ENCODE data around the gene HSPB2.

The HSPB2 gene

DNA sequence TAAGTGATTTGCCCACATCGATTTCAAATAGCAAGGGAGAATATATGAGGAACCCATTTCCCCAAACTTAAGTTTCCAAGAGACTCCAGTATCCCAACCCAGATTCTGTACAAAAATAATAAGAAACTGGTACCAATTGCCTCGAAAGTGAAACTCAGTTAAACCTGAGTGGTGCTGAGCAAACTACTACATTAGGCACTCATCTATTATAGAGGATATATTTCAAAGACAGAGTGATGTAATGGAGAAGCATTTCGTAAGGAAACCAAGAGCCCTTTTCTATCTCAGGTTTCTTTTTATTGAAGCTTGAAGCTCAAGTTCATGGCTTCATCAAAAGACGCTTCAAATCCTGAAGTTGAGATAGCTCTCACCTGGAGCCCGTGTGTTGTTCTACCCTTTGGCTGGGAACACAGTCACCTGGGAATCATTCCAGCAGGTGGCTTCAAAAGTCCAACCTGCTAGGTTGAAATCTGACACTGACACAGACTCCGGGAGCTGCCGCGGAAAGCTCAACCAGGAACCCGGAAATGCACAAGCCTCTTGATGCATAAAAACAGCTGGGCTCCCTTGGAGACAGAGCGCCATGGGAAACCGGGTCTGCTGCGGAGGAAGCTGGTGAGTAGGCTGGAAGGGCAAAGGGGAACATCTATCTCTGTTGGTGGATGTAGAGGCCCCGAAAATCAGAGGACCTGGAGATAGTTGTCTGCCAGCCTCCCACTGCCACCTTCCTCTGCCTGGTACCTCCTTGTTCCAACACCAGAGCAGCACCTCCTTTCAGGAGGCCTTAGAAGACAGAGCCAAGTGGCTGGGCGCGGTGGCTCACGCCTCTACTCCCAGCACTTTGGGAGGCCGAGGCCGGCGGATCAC, 6.1 kb downstream of the HSPB2 start, which contains the start of gene C11orf52:
C11orf52 (plus strand) TSS at position 524 of the 867 bp plus-strand sequence; CDS start at position 584, 60 bp downstream.
- TF ChIP-seq POLR2AphosphoS5 (IDR thresholded peaks at IDR 0.05; ENCODE audit: borderline replicate concordance, low read depth, low read length) (no peak), EZH2 (IDR thresholded peaks at IDR 0.05) (no peak), FOXP2 (optimal IDR thresholded peaks at IDR 0.05; ENCODE audit: control extremely low read depth, extremely low read length, insufficient read depth) (no peak)
- Histone ChIP-seq H3K4me3 (no peak within 1 kb of the TSS), H3K9ac (ENCODE audit: insufficient read length) (peak within 1 kb of the TSS; percentile 19), H3K27ac (0 out of 2 replicates have a peak within 1 kb of the TSS, but pooled peaks have one; percentile 7), H3K36me3 (ENCODE audit: insufficient read depth, low read length) (no peaks in the 10 kb centered on the region), H3K9me3 (ENCODE audit: low read depth, low read length) (no peaks in the 10 kb centered on the region)
- DNase-seq (ENCODE audit: low read depth, low spot score): no peak

- no peak for TF ChIP-seq POLR2AphosphoS5 (IDR thresholded peaks at IDR 0.05; ENCODE audit: borderline replicate concordance, low read depth, low read length)
- no peak for TF ChIP-seq EZH2 (IDR thresholded peaks at IDR 0.05)
- no peak for TF ChIP-seq FOXP2 (optimal IDR thresholded peaks at IDR 0.05; ENCODE audit: control extremely low read depth, extremely low read length, insufficient read depth)
- no peaks in the 10 kb centered on the region for H3K9me3 ChIP-seq (ENCODE audit: low read depth, low read length)
- no peak overlapping the region for H3K4me3 ChIP-seq
- no peak for DNase-seq (ENCODE audit: low read depth, low spot score)
- H3K27ac ChIP-seq: peak overlapping the region; percentile 71; the same call in 1 of the 2 replicates
- no peaks in the 10 kb centered on the region for H3K36me3 ChIP-seq (ENCODE audit: insufficient read depth, low read length)
- no peak overlapping the region for H3K9ac ChIP-seq (ENCODE audit: insufficient read length)
Measured at GRCh38 chr11:111920908-111921307, 8.4 kb downstream of the HSPB2 start.

DNA sequence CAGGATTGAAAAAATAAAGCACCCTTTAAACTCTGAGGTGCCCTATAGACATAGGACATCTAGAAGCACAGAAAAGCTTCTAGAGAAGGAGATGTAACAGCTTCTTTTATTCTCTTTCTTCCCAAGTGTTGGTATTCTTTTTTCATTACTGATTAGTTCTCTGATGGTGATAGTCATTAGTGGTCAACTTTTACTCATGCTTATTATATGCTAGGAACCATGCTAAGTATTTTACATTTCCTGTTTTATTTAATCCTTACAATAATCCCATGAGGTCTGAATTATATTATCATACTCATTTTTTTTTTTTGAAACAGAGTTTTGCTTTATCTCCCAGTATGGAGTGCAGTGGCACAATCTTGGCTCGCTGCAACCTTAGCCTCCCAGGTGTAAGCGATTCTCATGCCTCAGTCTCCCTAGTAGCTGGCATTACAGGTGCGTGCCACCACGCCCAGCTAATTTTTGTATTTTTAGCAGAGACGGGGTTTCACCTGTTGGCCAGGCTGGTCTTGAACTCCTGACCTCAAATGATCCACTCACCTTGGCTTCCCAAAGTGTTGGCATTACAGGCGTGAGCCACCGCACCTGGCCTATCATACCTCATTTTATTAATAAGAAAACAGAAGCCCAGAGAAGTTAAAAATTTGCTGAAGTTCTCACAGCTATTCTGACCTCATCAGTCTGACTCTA, 9.2 kb downstream of the HSPB2 start:
- peak overlapping the region; percentile 96 for H3K27ac ChIP-seq
- H3K4me3 ChIP-seq: no peak overlapping the region
- DNase-seq (ENCODE audit: low read depth, low spot score): no peak
- no peaks in the 10 kb centered on the region for H3K36me3 ChIP-seq (ENCODE audit: insufficient read depth, low read length)
- H3K9me3 ChIP-seq (ENCODE audit: low read depth, low read length): no peaks in the 10 kb centered on the region
- TF ChIP-seq POLR2AphosphoS5 (IDR thresholded peaks at IDR 0.05; ENCODE audit: borderline replicate concordance, low read depth, low read length) (no peak), EZH2 (IDR thresholded peaks at IDR 0.05) (no peak), FOXP2 (optimal IDR thresholded peaks at IDR 0.05; ENCODE audit: control extremely low read depth, extremely low read length, insufficient read depth) (no peak)
- peak overlapping the region; percentile 70 for H3K9ac ChIP-seq (ENCODE audit: insufficient read length)

GRCh38 chr11:111922803-111923202, 10.3 kb downstream of the HSPB2 start:
- Histone ChIP-seq H3K9me3 (ENCODE audit: low read depth, low read length) (no peaks in the 10 kb centered on the region), H3K27ac (peak overlapping the region; percentile 96), H3K36me3 (ENCODE audit: insufficient read depth, low read length) (no peaks in the 10 kb centered on the region), H3K9ac (ENCODE audit: insufficient read length) (peak overlapping the region; percentile 70), H3K4me3 (peak overlapping the region; percentile 55)
- TF ChIP-seq EZH2 (IDR thresholded peaks at IDR 0.05) (no peak), FOXP2 (optimal IDR thresholded peaks at IDR 0.05; ENCODE audit: control extremely low read depth, extremely low read length, insufficient read depth) (no peak), POLR2AphosphoS5 (IDR thresholded peaks at IDR 0.05; ENCODE audit: borderline replicate concordance, low read depth, low read length) (no peak)
- DNase-seq (ENCODE audit: low read depth, low spot score): no peak

GRCh38 chr11:111923351-111923788, 10.8 kb downstream of the HSPB2 start:
- Histone ChIP-seq H3K36me3 (ENCODE audit: insufficient read depth, low read length) (no peaks in the 10 kb centered on the region), H3K9ac (ENCODE audit: insufficient read length) (peak overlapping the region; percentile 70), H3K4me3 (peak overlapping the region; percentile 55), H3K27ac (peak overlapping the region; percentile 96), H3K9me3 (ENCODE audit: low read depth, low read length) (no peaks in the 10 kb centered on the region)
- no peak for DNase-seq (ENCODE audit: low read depth, low spot score)
- TF ChIP-seq EZH2 (IDR thresholded peaks at IDR 0.05): no peak
- TF ChIP-seq POLR2AphosphoS5 (IDR thresholded peaks at IDR 0.05; ENCODE audit: borderline replicate concordance, low read depth, low read length): peak; percentile 23; the same call in 1 of the 2 replicates

DNA sequence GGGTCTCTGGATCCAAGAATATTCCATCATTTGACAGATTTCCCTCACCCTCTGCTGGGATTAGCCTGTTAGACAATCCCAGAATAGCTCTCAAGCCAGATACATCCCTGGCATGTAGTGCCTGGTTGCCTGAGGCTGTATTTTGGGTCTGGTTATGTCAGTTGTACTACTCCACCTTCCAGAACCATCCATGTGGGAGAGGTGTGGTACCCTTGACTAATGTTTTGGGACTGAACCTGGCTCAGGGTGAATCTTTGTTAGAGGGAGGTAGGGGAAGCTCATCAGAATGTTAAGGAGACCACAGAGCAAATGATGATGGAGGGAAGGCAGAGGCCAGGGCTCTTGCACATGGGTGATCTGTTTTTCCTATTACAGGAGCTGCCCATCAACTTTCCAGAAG, 11.4 kb downstream of the HSPB2 start:
- Histone ChIP-seq H3K9me3 (ENCODE audit: low read depth, low read length) (no peaks in the 10 kb centered on the region), H3K9ac (ENCODE audit: insufficient read length) (no peak overlapping the region), H3K27ac (peak overlapping the region; percentile 96), H3K36me3 (ENCODE audit: insufficient read depth, low read length) (no peaks in the 10 kb centered on the region), H3K4me3 (no peak overlapping the region; the same call in 1 of the 2 replicates)
- TF ChIP-seq EZH2 (IDR thresholded peaks at IDR 0.05) (no peak), FOXP2 (optimal IDR thresholded peaks at IDR 0.05; ENCODE audit: control extremely low read depth, extremely low read length, insufficient read depth) (no peak), POLR2AphosphoS5 (IDR thresholded peaks at IDR 0.05; ENCODE audit: borderline replicate concordance, low read depth, low read length) (no peak)
- DNase-seq (ENCODE audit: low read depth, low spot score): no peak

- no peaks in the 10 kb centered on the region for H3K9me3 ChIP-seq (ENCODE audit: low read depth, low read length)
- H3K36me3 ChIP-seq (ENCODE audit: insufficient read depth, low read length): no peaks in the 10 kb centered on the region
- TF ChIP-seq POLR2AphosphoS5 (IDR thresholded peaks at IDR 0.05; ENCODE audit: borderline replicate concordance, low read depth, low read length): no peak
- no peak for TF ChIP-seq FOXP2 (optimal IDR thresholded peaks at IDR 0.05; ENCODE audit: control extremely low read depth, extremely low read length, insufficient read depth)
- no peak for TF ChIP-seq EZH2 (IDR thresholded peaks at IDR 0.05)
- no peak overlapping the region for H3K9ac ChIP-seq (ENCODE audit: insufficient read length)
- DNase-seq (ENCODE audit: low read depth, low spot score): no peak
- no peak overlapping the region; the same call in 1 of the 2 replicates for H3K4me3 ChIP-seq
- no peak overlapping the region for H3K27ac ChIP-seq
Measured at GRCh38 chr11:111925953-111926352, 13.4 kb downstream of the HSPB2 start.

Data from SK-N-MC (cell line).